Measurements from ENCODE around the gene CREB3L1.
"Not testable (repeated sequence)": the region's sequence is repeated elsewhere in the genome, so short reads cannot be mapped to it uniquely, and the experiment has no call there.

The CREB3L1 gene

GRCh38 chr11:46249103-46249937 is 28.1 kb upstream of the CREB3L1 start:
- DNase-seq: no peak

- no peak for DNase-seq
These were observed 27.3 kb upstream of the CREB3L1 start for GRCh38 chr11:46249938-46250744.

- DNase-seq: no peak
These were observed 26.8 kb upstream of the CREB3L1 start for GRCh38 chr11:46250745-46251052.

GRCh38 chr11:46251954-46252353 is 25.5 kb upstream of the CREB3L1 start:
- no peak for DNase-seq

- DNase-seq: no peak
These were observed 25.0 kb upstream of the CREB3L1 start for GRCh38 chr11:46252373-46252914.

GRCh38 chr11:46253258-46254132 is 24.0 kb upstream of the CREB3L1 start:
- no peak for DNase-seq

GRCh38 chr11:46254133-46254491 is 23.4 kb upstream of the CREB3L1 start:
- no peak for DNase-seq

- DNase-seq: no peak
These were observed 20.9 kb upstream of the CREB3L1 start for GRCh38 chr11:46256540-46257001.

- not testable (repeated sequence) for DNase-seq
These were observed 18.1 kb upstream of the CREB3L1 start for GRCh38 chr11:46259347-46259746.

- DNase-seq: no peak
These were observed 17.4 kb upstream of the CREB3L1 start for GRCh38 chr11:46259971-46260560.

- no peak for DNase-seq
These were observed 14.3 kb upstream of the CREB3L1 start for GRCh38 chr11:46263120-46263519.

- no peak for DNase-seq
These were observed 13.4 kb upstream of the CREB3L1 start for GRCh38 chr11:46264030-46264429.

- no peak for DNase-seq
These were observed 12.5 kb upstream of the CREB3L1 start for GRCh38 chr11:46264976-46265375.

GRCh38 chr11:46265764-46266163 is 11.7 kb upstream of the CREB3L1 start:
- no peak for DNase-seq

- DNase-seq: no peak
These were observed 9.5 kb upstream of the CREB3L1 start for GRCh38 chr11:46267930-46268329.

- no peak for DNase-seq
These were observed 6.8 kb upstream of the CREB3L1 start for GRCh38 chr11:46270684-46271083.

- DNase-seq: no peak
These were observed 6.1 kb upstream of the CREB3L1 start for GRCh38 chr11:46271407-46271806.

- DNase-seq: peak; percentile 35
These were observed 5.3 kb upstream of the CREB3L1 start for GRCh38 chr11:46271875-46272815.

GRCh38 chr11:46272816-46273427 is 4.5 kb upstream of the CREB3L1 start:
- no peak for DNase-seq

GRCh38 chr11:46273511-46274205 is 3.8 kb upstream of the CREB3L1 start:
- DNase-seq: no peak

Measured in retina (tissue), 1 donor.